ENCODE data around the gene KLHL13. TPM values are rescaled to one million over a fixed set of nuclear protein-coding genes. Genes with fewer than 3 reads are reported as not detected.

The KLHL13 gene
- polyA plus RNA-seq, 1 donor from 2014 or later = 15.7 TPM

GRCh38 chrX:117919755-117920154 is 196.9 kb downstream of the KLHL13 start:
- H3K4me3 ChIP-seq (ENCODE audit: low read length) = no peak overlapping the region
- TF ChIP-seq SMC3 (conservative IDR thresholded peaks at IDR 0.05; ENCODE audit: poor library complexity) = no peak
- TF ChIP-seq EP300 (conservative IDR thresholded peaks at IDR 0.05; ENCODE audit: poor library complexity, severe bottlenecking) = no peak
- no peak for TF ChIP-seq CTCF (IDR thresholded peaks at IDR 0.05; ENCODE audit: poor library complexity, severe bottlenecking)
- no peak for TF ChIP-seq EZH2 (IDR thresholded peaks at IDR 0.05; ENCODE audit: borderline replicate concordance, insufficient read depth, low read length, poor library complexity, severe bottlenecking)
- no peaks in the 10 kb centered on the region for H3K79me2 ChIP-seq (replicated peaks; ENCODE audit: insufficient read depth, low read length)
- no peaks in the 10 kb centered on the region for H3F3A ChIP-seq (ENCODE audit: insufficient read depth, low read length, poor library complexity, severe bottlenecking)
- no peaks in the 10 kb centered on the region for H3K36me3 ChIP-seq (ENCODE audit: insufficient read depth, low read length)
- H3K9me2 ChIP-seq (ENCODE audit: insufficient read depth, low read length) = no peaks in the 10 kb centered on the region
- H3K27me3 ChIP-seq (ENCODE audit: insufficient read depth, low read depth, low read length) = no peaks in the 10 kb centered on the region
- no peak overlapping the region for H2AFZ ChIP-seq (ENCODE audit: low read depth, low read length)
- no peaks in the 10 kb centered on the region for H3K9me3 ChIP-seq (ENCODE audit: low read length)
- H3K27ac ChIP-seq (ENCODE audit: low read length) = no peak overlapping the region
- H3K9ac ChIP-seq (ENCODE audit: low read length) = no peak overlapping the region
- no peaks in the 10 kb centered on the region for H4K20me1 ChIP-seq (ENCODE audit: insufficient read depth)
- no peak overlapping the region for H3K4me2 ChIP-seq (ENCODE audit: low read length)

DNA sequence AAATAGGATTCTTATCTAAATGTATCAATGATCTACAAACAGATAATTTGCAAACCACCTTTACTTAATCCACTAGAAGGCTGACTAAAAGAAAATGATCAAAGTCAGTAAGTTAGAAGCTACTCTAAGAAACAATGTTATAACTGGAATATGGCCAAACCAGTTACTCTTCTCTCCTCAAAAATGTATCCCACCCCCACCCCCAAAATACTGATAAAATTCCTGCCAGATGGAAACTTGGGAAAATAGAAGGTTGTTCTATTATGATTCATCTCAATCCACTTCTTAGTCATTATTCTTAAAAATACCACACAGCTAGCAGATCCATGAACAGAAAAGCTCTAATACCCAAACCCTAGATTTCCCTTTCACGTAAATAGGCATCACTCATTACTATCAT is 206.4 kb downstream of the KLHL13 start:
- Histone ChIP-seq H3F3A (ENCODE audit: insufficient read depth, low read length, poor library complexity, severe bottlenecking) (no peaks in the 10 kb centered on the region), H3K27me3 (ENCODE audit: insufficient read depth, low read depth, low read length) (no peaks in the 10 kb centered on the region), H3K9me2 (ENCODE audit: insufficient read depth, low read length) (no peaks in the 10 kb centered on the region), H3K36me3 (ENCODE audit: insufficient read depth, low read length) (no peaks in the 10 kb centered on the region), H3K9ac (ENCODE audit: low read length) (no peak overlapping the region), H3K79me2 (replicated peaks; ENCODE audit: insufficient read depth, low read length) (no peaks in the 10 kb centered on the region), H3K9me3 (ENCODE audit: low read length) (no peaks in the 10 kb centered on the region), H3K27ac (ENCODE audit: low read length) (no peak overlapping the region), H3K4me2 (ENCODE audit: low read length) (no peak overlapping the region), H4K20me1 (ENCODE audit: insufficient read depth) (no peaks in the 10 kb centered on the region), H3K4me3 (ENCODE audit: low read length) (no peak overlapping the region), H2AFZ (ENCODE audit: low read depth, low read length) (no peak overlapping the region)
- TF ChIP-seq EZH2 (IDR thresholded peaks at IDR 0.05; ENCODE audit: borderline replicate concordance, insufficient read depth, low read length, poor library complexity, severe bottlenecking) (no peak), POLR2AphosphoS5 (IDR thresholded peaks at IDR 0.05) (no peak), MXI1 (conservative IDR thresholded peaks at IDR 0.05; ENCODE audit: poor library complexity, severe bottlenecking) (no peak), RAD21 (conservative IDR thresholded peaks at IDR 0.05) (no peak), TAF1 (IDR thresholded peaks at IDR 0.05; ENCODE audit: low read depth) (no peak), SMC3 (conservative IDR thresholded peaks at IDR 0.05; ENCODE audit: poor library complexity) (no peak), EP300 (conservative IDR thresholded peaks at IDR 0.05; ENCODE audit: poor library complexity, severe bottlenecking) (no peak), CTCF (IDR thresholded peaks at IDR 0.05; ENCODE audit: poor library complexity, severe bottlenecking) (no peak)
- TF ChIP-seq, protein P1, sequence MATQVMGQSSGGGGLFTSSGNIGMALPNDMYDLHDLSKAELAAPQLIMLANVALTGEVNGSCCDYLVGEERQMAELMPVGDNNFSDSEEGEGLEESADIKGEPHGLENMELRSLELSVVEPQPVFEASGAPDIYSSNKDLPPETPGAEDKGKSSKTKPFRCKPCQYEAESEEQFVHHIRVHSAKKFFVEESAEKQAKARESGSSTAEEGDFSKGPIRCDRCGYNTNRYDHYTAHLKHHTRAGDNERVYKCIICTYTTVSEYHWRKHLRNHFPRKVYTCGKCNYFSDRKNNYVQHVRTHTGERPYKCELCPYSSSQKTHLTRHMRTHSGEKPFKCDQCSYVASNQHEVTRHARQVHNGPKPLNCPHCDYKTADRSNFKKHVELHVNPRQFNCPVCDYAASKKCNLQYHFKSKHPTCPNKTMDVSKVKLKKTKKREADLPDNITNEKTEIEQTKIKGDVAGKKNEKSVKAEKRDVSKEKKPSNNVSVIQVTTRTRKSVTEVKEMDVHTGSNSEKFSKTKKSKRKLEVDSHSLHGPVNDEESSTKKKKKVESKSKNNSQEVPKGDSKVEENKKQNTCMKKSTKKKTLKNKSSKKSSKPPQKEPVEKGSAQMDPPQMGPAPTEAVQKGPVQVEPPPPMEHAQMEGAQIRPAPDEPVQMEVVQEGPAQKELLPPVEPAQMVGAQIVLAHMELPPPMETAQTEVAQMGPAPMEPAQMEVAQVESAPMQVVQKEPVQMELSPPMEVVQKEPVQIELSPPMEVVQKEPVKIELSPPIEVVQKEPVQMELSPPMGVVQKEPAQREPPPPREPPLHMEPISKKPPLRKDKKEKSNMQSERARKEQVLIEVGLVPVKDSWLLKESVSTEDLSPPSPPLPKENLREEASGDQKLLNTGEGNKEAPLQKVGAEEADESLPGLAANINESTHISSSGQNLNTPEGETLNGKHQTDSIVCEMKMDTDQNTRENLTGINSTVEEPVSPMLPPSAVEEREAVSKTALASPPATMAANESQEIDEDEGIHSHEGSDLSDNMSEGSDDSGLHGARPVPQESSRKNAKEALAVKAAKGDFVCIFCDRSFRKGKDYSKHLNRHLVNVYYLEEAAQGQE (IDR thresholded peaks at IDR 0.05; ENCODE audit: borderline replicate concordance) = no peak
